Peyer's patch (tissue), 4 donors: ENCODE measurements around the gene TSPAN16.
A peak's percentile ranks its signal among the peaks of the same experiment; 100 is the strongest.

Experiments
- CTCF ChIP-seq, 6 experiments: fragments of 450-650 bp in 4 of 6; fragments of 200-600 bp in 2 of 6; sonication (generic) in 1 of 6; IDR thresholded peaks; one replicate each; pipeline ENCODE4 v1.5.1; 2017 to 2019; ENCODE audit warnings: antibody characterized with exemption in 6 of 6, mild to moderate bottlenecking in 3 of 6, moderate library complexity in 1 of 6
- POLR2A ChIP-seq, 2 donors: fragments of 450-650 bp; IDR thresholded peaks; one replicate each; pipeline ENCODE4 v1.5.1; 2017; ENCODE audit warnings: antibody characterized with exemption in 2 of 2, mild to moderate bottlenecking in 2 of 2, moderate library complexity in 2 of 2

- TF ChIP-seq CTCF (IDR thresholded peaks at IDR 0.05) (peak in 2 of 6 experiments; percentile 24 to 26), POLR2A (IDR thresholded peaks at IDR 0.05) (no peak)
These were observed 9.5 kb upstream of the TSPAN16 start for GRCh38 chr19:11286312-11286974.
